H1 (cell line): ENCODE measurements around the gene RNF168. TPM values are rescaled to one million over a fixed set of nuclear protein-coding genes. Genes with fewer than 3 reads are reported as not detected.

ENCODE experiments used
- CTCF ChIA-PET: fragments of 300-600 bp; sonication (Branson Sonifier 250); formaldehyde crosslinking; loops from one replicate; lab custom pipeline; 2021; ENCODE audit not compliant: partially characterized antibody; lab: Charles Lee
- POLR2A ChIA-PET: fragments of 300-600 bp; sonication (Branson Sonifier 250); formaldehyde crosslinking; loops from one replicate; lab custom pipeline; 2021; ENCODE audit warnings: inconsistent platforms; ENCODE audit not compliant: partially characterized antibody; lab: Charles Lee
- DNase-seq, 2 experiments: peaks; one replicate each; pipeline versions ENCODE4 v3.0.0 to v3.0.0-alpha.2; 2010 to 2022; ENCODE audit warnings: low spot score in 2 of 2, low read depth in 1 of 2, mixed read lengths in 1 of 2
- FAIRE-seq: peaks from 2 replicates; lab custom pipeline; 2011; peaks lifted over from hg19 to GRCh38; lab: Jason Lieb, UNC
- H2AFZ ChIP-seq: 2 replicates; pipeline ENCODE4 v1.8.1; 2012; ENCODE audit warnings: low read length, inconsistent platforms
- H2AK5ac ChIP-seq: 2 replicates; pipeline ENCODE4 v1.6.1; 2013; ENCODE audit warnings: low read depth, low read length
- H2BK120ac ChIP-seq: replicated peaks from 2 replicates; pipeline ENCODE3; 2013; ENCODE audit warnings: low read depth, low read length, inconsistent platforms
- H2BK12ac ChIP-seq: 2 replicates; pipeline ENCODE4 v1.6.1; 2013; ENCODE audit warnings: low read depth, low read length
- H2BK15ac ChIP-seq: 2 replicates; pipeline ENCODE4 v1.6.1; 2013; ENCODE audit warnings: low read length
- H2BK20ac ChIP-seq: 2 replicates; pipeline ENCODE4 v1.6.1; 2013; ENCODE audit warnings: low read length
- H2BK5ac ChIP-seq: 2 replicates; pipeline ENCODE4 v1.6.1; 2013; ENCODE audit warnings: low read depth, low read length
- H3K14ac ChIP-seq: 2 replicates; pipeline ENCODE4 v1.6.1; 2013; ENCODE audit warnings: inconsistent platforms; ENCODE audit not compliant: insufficient read length
- H3K18ac ChIP-seq: 2 replicates; pipeline ENCODE4 v1.6.1; 2013; ENCODE audit warnings: low read length; ENCODE audit errors: extremely low read depth
- H3K23ac ChIP-seq: 2 replicates; pipeline ENCODE4 v1.6.1; 2013; ENCODE audit warnings: inconsistent platforms; ENCODE audit not compliant: insufficient read length
- H3K23me2 ChIP-seq: 2 replicates; pipeline ENCODE4 v1.6.1; 2013; ENCODE audit warnings: low read depth, low read length
- H3K27ac ChIP-seq: 2 replicates; pipeline ENCODE4 v1.6.1; 2011; ENCODE audit warnings: low read depth, low read length, inconsistent platforms
- H3K27me3 ChIP-seq, 4 experiments: replicated peaks in 1 of 4; 1 replicate in 1 of 4; 2 replicates in 3 of 4; pipeline versions ENCODE4 v1.6.1 to v1.8.1; 2011 to 2013; ENCODE audit warnings: low read length in 3 of 4, mild to moderate bottlenecking in 3 of 4, inconsistent platforms in 2 of 4, mixed read lengths in 2 of 4, moderate library complexity in 1 of 4; ENCODE audit not compliant: control insufficient read depth in 3 of 4, insufficient read depth in 3 of 4; ENCODE audit errors: extremely low read depth in 1 of 4
- H3K36me3 ChIP-seq, 4 experiments: 2 replicates each; pipeline versions ENCODE4 v1.6.1 to v1.8.1; 2011 to 2013; ENCODE audit warnings: mild to moderate bottlenecking in 4 of 4, low read length in 3 of 4, moderate library complexity in 2 of 4, control low read depth in 1 of 4, inconsistent platforms in 1 of 4; ENCODE audit not compliant: insufficient read depth in 4 of 4, control insufficient read depth in 2 of 4
- H3K4ac ChIP-seq: replicated peaks from 2 replicates; pipeline ENCODE3; 2013; ENCODE audit warnings: low read length, low read depth, mixed read lengths, inconsistent platforms; ENCODE audit not compliant: insufficient read length
- H3K4me1 ChIP-seq, 4 experiments: replicated peaks in 1 of 4; 1 replicate in 1 of 4; 2 replicates in 3 of 4; pipeline versions ENCODE4 v1.6.1 to v1.8.1; 2011 to 2013; ENCODE audit warnings: low read length in 3 of 4, inconsistent platforms in 2 of 4, mixed read lengths in 1 of 4; ENCODE audit not compliant: insufficient read depth in 4 of 4, control insufficient read depth in 3 of 4
- H3K4me2 ChIP-seq, 2 experiments: 2 replicates each; pipeline versions ENCODE4 v1.6.1 to v1.8.1; 2011 to 2013; ENCODE audit warnings: low read depth in 2 of 2, low read length in 2 of 2, control low read depth in 1 of 2, inconsistent platforms in 1 of 2, mild to moderate bottlenecking in 1 of 2; ENCODE audit not compliant: insufficient read depth in 1 of 2
- H3K4me3 ChIP-seq, 4 experiments: fragments of 200-600, 300-600 bp in 1 of 4; sonication (generic), shearing (Covaris generic), sonication (Bioruptor Twin) in 1 of 4; 2 replicates each; pipeline versions ENCODE4 v1.5.1 to v1.8.1; 2011 to 2016; ENCODE audit warnings: low read length in 4 of 4, low read depth in 3 of 4, control low read depth in 2 of 4, inconsistent platforms in 2 of 4, mild to moderate bottlenecking in 2 of 4, mixed read lengths in 1 of 4, moderate library complexity in 1 of 4; ENCODE audit not compliant: insufficient read depth in 2 of 4; ENCODE audit errors: extremely low read depth in 1 of 4
- H3K56ac ChIP-seq: replicated peaks from 2 replicates; pipeline ENCODE3; 2013; ENCODE audit warnings: low read depth, mild to moderate bottlenecking, mixed read lengths, low read length, inconsistent platforms; ENCODE audit not compliant: insufficient read length
- H3K79me1 ChIP-seq: 2 replicates; pipeline ENCODE4 v1.6.1; 2013; ENCODE audit warnings: low read depth, low read length, control low read depth
- H3K79me2 ChIP-seq, 2 experiments: 2 replicates each; pipeline versions ENCODE4 v1.6.1 to v1.8.1; 2012 to 2013; ENCODE audit warnings: low read length in 2 of 2, mild to moderate bottlenecking in 2 of 2, inconsistent platforms in 1 of 2; ENCODE audit not compliant: insufficient read depth in 2 of 2, control insufficient read depth in 1 of 2
- H3K9ac ChIP-seq, 4 experiments: replicated peaks in 1 of 4; 1 replicate in 1 of 4; 2 replicates in 3 of 4; pipeline versions ENCODE4 v1.6.1 to v1.8.1; 2011 to 2013; ENCODE audit warnings: low read depth in 3 of 4, low read length in 3 of 4, control low read depth in 2 of 4, mild to moderate bottlenecking in 2 of 4, moderate library complexity in 2 of 4, inconsistent platforms in 1 of 4; ENCODE audit errors: extremely low read depth in 1 of 4
- H3K9me3 ChIP-seq, 2 experiments: 2 replicates each; pipeline versions ENCODE4 v1.6.1 to v1.8.1; 2012 to 2013; ENCODE audit warnings: mild to moderate bottlenecking in 2 of 2, moderate library complexity in 2 of 2, control low read depth in 1 of 2, inconsistent platforms in 1 of 2, low read depth in 1 of 2, low read length in 1 of 2, mixed read lengths in 1 of 2; ENCODE audit not compliant: insufficient read depth in 2 of 2
- H4K20me1 ChIP-seq, 2 experiments: replicated peaks in 1 of 2; 2 replicates each; pipeline versions ENCODE3 to v1.8.1; 2011 to 2013; ENCODE audit warnings: inconsistent platforms in 2 of 2, low read length in 2 of 2, mild to moderate bottlenecking in 1 of 2; ENCODE audit not compliant: insufficient read depth in 2 of 2, control insufficient read depth in 1 of 2
- H4K5ac ChIP-seq: 2 replicates; pipeline ENCODE4 v1.6.1; 2013; ENCODE audit warnings: low read length, low read depth, mixed read lengths, inconsistent platforms; ENCODE audit not compliant: insufficient read length
- H4K8ac ChIP-seq: 2 replicates; pipeline ENCODE4 v1.8.0; 2013; ENCODE audit warnings: mild to moderate bottlenecking, moderate library complexity, low read length, inconsistent platforms; ENCODE audit not compliant: insufficient read depth; ENCODE audit errors: extremely low read depth
- H4K91ac ChIP-seq: replicated peaks from 2 replicates; pipeline ENCODE3; 2013; ENCODE audit warnings: low read length, mixed read lengths, inconsistent platforms; ENCODE audit not compliant: insufficient read length
- BRCA1 ChIP-seq: IDR thresholded peaks from 2 replicates; pipeline ENCODE4 v1.6.1; 2012; ENCODE audit warnings: low read depth, low read length, improper control_type of control experiment
- CBX5 ChIP-seq: fragments of 300-800, 300-1000 bp; sonication (generic); IDR thresholded peaks from 2 replicates; pipeline ENCODE4 v1.7.1; 2016; ENCODE audit warnings: antibody characterized with exemption, low read length, low read depth
- EGR1 ChIP-seq: IDR thresholded peaks from 2 replicates; pipeline ENCODE4 v1.6.1; 2011; ENCODE audit warnings: low read depth, low read length, borderline replicate concordance
- KDM4A ChIP-seq: IDR thresholded peaks from one replicate; pipeline ENCODE4 v1.7.1; 2012; ENCODE audit warnings: low read depth, mild to moderate bottlenecking, moderate library complexity, low read length, inconsistent platforms; ENCODE audit not compliant: severe bottlenecking
- MAFK ChIP-seq: IDR thresholded peaks from 2 replicates; pipeline ENCODE4 v1.6.1; 2012; ENCODE audit warnings: low read depth, mild to moderate bottlenecking, improper control_type of control experiment, low read length
- POLR2AphosphoS5 ChIP-seq: IDR thresholded peaks from 2 replicates; pipeline ENCODE4 v1.6.1; 2011; ENCODE audit warnings: low read depth, low read length
- RBBP5 ChIP-seq: IDR thresholded peaks from 2 replicates; pipeline ENCODE4 v1.7.1; 2012; ENCODE audit warnings: low read depth, mild to moderate bottlenecking, inconsistent platforms, low read length, moderate library complexity, borderline replicate concordance
- SIN3A ChIP-seq, 2 experiments: IDR thresholded peaks in 1 of 2; conservative IDR thresholded peaks in 1 of 2; 2 replicates each; pipeline ENCODE4 v1.6.1; 2011 to 2012; ENCODE audit warnings: low read length in 2 of 2, improper control_type of control experiment in 1 of 2, low read depth in 1 of 2, mild to moderate bottlenecking in 1 of 2
- TBP ChIP-seq: IDR thresholded peaks from 2 replicates; pipeline ENCODE4 v1.6.1; 2011; ENCODE audit warnings: low read depth, low read length, improper control_type of control experiment
- TCF12 ChIP-seq: IDR thresholded peaks from 2 replicates; pipeline ENCODE4 v1.6.1; 2011; ENCODE audit warnings: low read depth, mild to moderate bottlenecking, low read length
- WGBS, 2 experiments: shearing (Covaris generic) in 1 of 2; methylation state at CpG; one replicate each; pipeline versions ENCODE4 v1.1.6 to v1.1.7; 2013 to 2015; ENCODE audit warnings: low lambda C conversion rate in 2 of 2, mixed read lengths in 2 of 2, inconsistent platforms in 1 of 2, low coverage in 1 of 2, missing lambda C conversion rate in 1 of 2; ENCODE audit not compliant: insufficient replicate concordance in 2 of 2, insufficient coverage in 1 of 2, insufficient read length in 1 of 2; ENCODE audit errors: extremely low coverage in 1 of 2, missing lambda C conversion rate in 1 of 2; 5-methylcytosine and 5-hydroxymethylcytosine counted together
- polyA plus RNA-seq, 7 experiments: library from polyadenylated mRNA; depleted of rRNA in 3 of 7; stranded (reverse) in 5 of 7; unstranded in 2 of 7; fragments of >200 nt in 5 of 7; fragments of 200-250 nt in 2 of 7; gene quantifications; 1 replicate in 5 of 7; 2 replicates in 1 of 7; 4 replicates in 1 of 7; pipeline versions ENCODE4 v1.2.1 to v1.2.3, GENCODE V29; 2011 to 2013; ENCODE audit warnings: missing spikeins in 2 of 7, mixed read lengths in 2 of 7
- total RNA-seq: library from RNA; stranded (reverse); fragmentation: NEBNext Ultra II Directional; extraction: Animal tissue kit (Norgen Biotek cat#: 25700); gene quantifications from 2 replicates; pipeline ENCODE4 v1.2.1, GENCODE V29; 2021

The RNF168 gene
- total and polyA plus RNA-seq, 2 of the 8 experiments (the other 6 are each of a cell fraction or from before 2014, with no cell fraction given), result 6.3 to 63.5 TPM

- Histone ChIP-seq H2BK15ac (no peak overlapping the region), H4K91ac (no peak overlapping the region), H2BK120ac (no peak overlapping the region), H3K23me2 (no peaks in the 10 kb centered on the region), H4K20me1 (no peaks in the 10 kb centered on the region), H3K27me3 (no peaks in the 10 kb centered on the region), H2BK5ac (no peak overlapping the region), H3K4me2 (no peak overlapping the region), H3K27ac (no peak overlapping the region), H3K4me1 (no peaks in the 10 kb centered on the region), H3K23ac (no peak overlapping the region), H4K5ac (no peak overlapping the region), H3K18ac (no peak overlapping the region), H3K4me3 (no peak overlapping the region), H3K14ac (no peak overlapping the region), H2BK12ac (no peak overlapping the region), H3K4ac (no peak overlapping the region), H3K9ac (no peak overlapping the region), H2AFZ (no peak overlapping the region), H3K79me1 (no peaks in the 10 kb centered on the region), H3K79me2 (no peaks in the 10 kb centered on the region), H2AK5ac (no peak overlapping the region), H3K36me3 (peaks cover 10 to 55% (median 30%) of the 10 kb centered on the region in 4 experiments), H3K9me3 (no peaks in the 10 kb centered on the region), H2BK20ac (no peak overlapping the region), H3K56ac (no peak overlapping the region), H4K8ac (no peak overlapping the region)
- TF ChIP-seq BRCA1 (no peak), TBP (no peak), KDM4A (no peak), CBX5 (no peak), SIN3A (conservative IDR thresholded peaks at IDR 0.05 in 1 of 2, IDR thresholded peaks at IDR 0.05 in 1 of 2; ENCODE audit: low read depth in 1 of 2, low read length in 2 of 2) (no peak), EGR1 (no peak), POLR2AphosphoS5 (no peak), TCF12 (no peak), RBBP5 (no peak), MAFK (no peak)
- ChIA-PET POLR2A (no interaction called here), CTCF (interaction anchor here (1.2 kb wide), 1 partner anchor 9 kb away, joined by 5 read pairs; no protein-coding TSS in a partner anchor)
- DNase-seq (no peak), FAIRE-seq (no peak)
- 94% methylated on average over 4 of the region's 4 CpGs; no CpG with 5 or more reads in 1 of the 2 experiments for WGBS, 2 experiments
These were observed 25.9 kb downstream of the RNF168 start for GRCh38 chr3:196477678-196478077.
